H9 (cell line): ENCODE data around the gene MFRP. TPM values are rescaled to one million over a fixed set of nuclear protein-coding genes. Genes with fewer than 3 reads are reported as not detected.
A peak's percentile ranks its signal among the peaks of the same experiment; 100 is the strongest.

Experiments used
- DNase-seq: peaks from one replicate; pipeline ENCODE4 v3.0.0-alpha.2; 2017
- H2AFZ ChIP-seq: one replicate; pipeline ENCODE4 v1.6.1; 2013; ENCODE audit warnings: mild to moderate bottlenecking, low read length, control low read depth, moderate library complexity
- H2AK5ac ChIP-seq: 2 replicates; pipeline ENCODE4 v1.6.1; 2013; ENCODE audit warnings: low read length, control low read depth, mixed read lengths; ENCODE audit not compliant: insufficient read length
- H2BK120ac ChIP-seq: one replicate; pipeline ENCODE4 v1.6.1; 2013; ENCODE audit warnings: low read depth, mild to moderate bottlenecking, low read length, control low read depth, inconsistent platforms; ENCODE audit not compliant: poor library complexity, severe bottlenecking
- H2BK12ac ChIP-seq: 2 replicates; pipeline ENCODE4 v1.6.1; 2013; ENCODE audit warnings: low read length, control low read depth, mixed read lengths, low read depth; ENCODE audit not compliant: insufficient read length
- H2BK15ac ChIP-seq: 2 replicates; pipeline ENCODE4 v1.6.1; 2013; ENCODE audit warnings: low read depth, low read length, control low read depth
- H2BK20ac ChIP-seq: one replicate; pipeline ENCODE4 v1.6.1; 2013; ENCODE audit warnings: low read depth, mild to moderate bottlenecking, low read length, control low read depth, inconsistent platforms; ENCODE audit not compliant: poor library complexity, severe bottlenecking
- H2BK5ac ChIP-seq: 2 replicates; pipeline ENCODE4 v1.6.1; 2013; ENCODE audit warnings: low read length, control low read depth, mixed read lengths; ENCODE audit not compliant: insufficient read length
- H3K14ac ChIP-seq: 2 replicates; pipeline ENCODE4 v1.6.1; 2013; ENCODE audit warnings: low read length, control low read depth; ENCODE audit not compliant: insufficient read depth
- H3K18ac ChIP-seq: 2 replicates; pipeline ENCODE4 v1.6.1; 2013; ENCODE audit warnings: low read depth, mild to moderate bottlenecking, mixed read lengths, low read length, control low read depth; ENCODE audit not compliant: insufficient read length
- H3K23ac ChIP-seq: 2 replicates; pipeline ENCODE4 v1.6.1; 2013; ENCODE audit warnings: low read length, control low read depth, mixed read lengths, low read depth; ENCODE audit not compliant: insufficient read length
- H3K23me2 ChIP-seq: 2 replicates; pipeline ENCODE4 v1.6.1; 2013; ENCODE audit warnings: low read depth, mild to moderate bottlenecking, mixed read lengths, low read length, control low read depth; ENCODE audit not compliant: insufficient read length, poor library complexity, severe bottlenecking
- H3K27ac ChIP-seq: 2 replicates; pipeline ENCODE4 v1.5.1; 2013; ENCODE audit warnings: low read length, control low read depth, mixed read lengths, low read depth; ENCODE audit not compliant: insufficient read length
- H3K27me3 ChIP-seq: 2 replicates; pipeline ENCODE4 v1.6.1; 2013; ENCODE audit warnings: low read length, control low read depth, inconsistent platforms; ENCODE audit not compliant: insufficient read depth
- H3K4ac ChIP-seq: 2 replicates; pipeline ENCODE4 v1.6.1; 2013; ENCODE audit warnings: low read depth, mild to moderate bottlenecking, control low read depth, inconsistent platforms, low read length, moderate library complexity
- H3K4me1 ChIP-seq: 2 replicates; pipeline ENCODE4 v1.6.1; 2013; ENCODE audit warnings: low read length, control low read depth, inconsistent platforms; ENCODE audit not compliant: insufficient read depth
- H3K4me2 ChIP-seq: 2 replicates; pipeline ENCODE4 v1.6.1; 2013; ENCODE audit warnings: low read length, control low read depth, mixed read lengths; ENCODE audit not compliant: insufficient read length, insufficient read depth
- H3K56ac ChIP-seq: 2 replicates; pipeline ENCODE4 v1.6.1; 2013; ENCODE audit warnings: low read depth, mild to moderate bottlenecking, mixed read lengths, low read length, control low read depth; ENCODE audit not compliant: insufficient read length
- H3K79me1 ChIP-seq: 2 replicates; pipeline ENCODE4 v1.6.1; 2013; ENCODE audit warnings: low read depth, mild to moderate bottlenecking, moderate library complexity, low read length, control low read depth, inconsistent platforms; ENCODE audit not compliant: insufficient read depth, poor library complexity, severe bottlenecking
- H3K79me2 ChIP-seq: 2 replicates; pipeline ENCODE4 v1.6.1; 2013; ENCODE audit warnings: low read length, control low read depth, inconsistent platforms; ENCODE audit not compliant: insufficient read depth
- H3K9ac ChIP-seq: 2 replicates; pipeline ENCODE4 v1.6.1; 2013; ENCODE audit warnings: low read length, control low read depth, mixed read lengths; ENCODE audit not compliant: insufficient read length; ENCODE audit errors: extremely low read depth
- H3K9me3 ChIP-seq: one replicate; pipeline ENCODE4 v1.6.1; 2013; ENCODE audit warnings: low read depth, low read length, inconsistent platforms; ENCODE audit not compliant: control insufficient read depth
- H3T11ph ChIP-seq: one replicate; pipeline ENCODE4 v1.6.1; 2013; ENCODE audit warnings: mild to moderate bottlenecking, low read length, control low read depth, inconsistent platforms
- H4K20me1 ChIP-seq: one replicate; pipeline ENCODE4 v1.6.1; 2013; ENCODE audit not compliant: control insufficient read depth, insufficient read length, insufficient read depth
- H4K5ac ChIP-seq: 2 replicates; pipeline ENCODE4 v1.6.1; 2013; ENCODE audit warnings: low read depth, mild to moderate bottlenecking, mixed read lengths, low read length, control low read depth; ENCODE audit not compliant: insufficient read length
- H4K8ac ChIP-seq: replicated peaks from 2 replicates; pipeline ENCODE4 v1.6.1; 2013; ENCODE audit warnings: low read length, control low read depth, mixed read lengths, low read depth; ENCODE audit not compliant: insufficient read length
- H4K91ac ChIP-seq: 2 replicates; pipeline ENCODE4 v1.6.1; 2013; ENCODE audit warnings: low read depth, mild to moderate bottlenecking, moderate library complexity, mixed read lengths, low read length, control low read depth; ENCODE audit not compliant: insufficient read length
- H3K27ac Mint-ChIP-seq, 3 experiments: 2 replicates in 2 of 3; 3 replicates in 1 of 3; pipeline ENCODE4 v1.8.0; 2020 to 2021; ENCODE audit warnings: mixed read lengths in 3 of 3, mild to moderate bottlenecking in 1 of 3, moderate library complexity in 1 of 3
- H3K27me3 Mint-ChIP-seq: 2 replicates; pipeline ENCODE4 v1.8.0; 2021; ENCODE audit warnings: low read depth, mild to moderate bottlenecking, moderate library complexity, mixed read lengths
- H3K36me3 Mint-ChIP-seq, 3 experiments: 2 replicates in 2 of 3; 3 replicates in 1 of 3; pipeline ENCODE4 v1.8.0; 2020 to 2021; ENCODE audit warnings: low read depth in 3 of 3, mixed read lengths in 3 of 3; ENCODE audit not compliant: insufficient read depth in 1 of 3
- H3K4me1 Mint-ChIP-seq, 2 experiments: 2 replicates each; pipeline ENCODE4 v1.8.0; 2020; ENCODE audit warnings: mixed read lengths in 2 of 2
- H3K4me3 Mint-ChIP-seq, 2 experiments: 2 replicates in 1 of 2; 3 replicates in 1 of 2; pipeline ENCODE4 v1.8.0; 2020 to 2021; ENCODE audit warnings: mild to moderate bottlenecking in 2 of 2, mixed read lengths in 2 of 2, moderate library complexity in 1 of 2
- H3K9me3 Mint-ChIP-seq, 2 experiments: 2 replicates in 1 of 2; 3 replicates in 1 of 2; pipeline ENCODE4 v1.8.0; 2020; ENCODE audit warnings: mild to moderate bottlenecking in 2 of 2, mixed read lengths in 2 of 2, moderate library complexity in 1 of 2
- CTCF ChIP-seq: fragments of 200-600 bp; sonication (generic); conservative IDR thresholded peaks from 3 replicates; pipeline ENCODE4 v1.8.0; 2021; ENCODE audit warnings: antibody characterized with exemption, mild to moderate bottlenecking
- WGBS: extraction: QIAGEN DNeasy Blood & Tissue Kit; methylation state at CpG from one replicate; pipeline ENCODE4 v1.1.7; 2013; ENCODE audit warnings: missing lambda C conversion rate, low lambda C conversion rate, mixed read lengths; ENCODE audit not compliant: insufficient read length; ENCODE audit errors: extremely low coverage; 5-methylcytosine and 5-hydroxymethylcytosine counted together
- total RNA-seq: library from RNA; stranded (reverse); gene quantifications from 2 replicates; pipeline ENCODE4 v1.2.1, GENCODE V29; 2021

MFRP gene
- total RNA-seq, 1 experiment from 2014 or later: not detected

- Histone ChIP-seq H3K18ac (no peak overlapping the region), H3K27ac (no peak overlapping the region), H3K4me1 (no peaks in the 10 kb centered on the region), H3K27me3 (no peaks in the 10 kb centered on the region), H2BK15ac (no peak overlapping the region), H3K56ac (no peak overlapping the region), H3K23ac (no peak overlapping the region), H2BK5ac (no peak overlapping the region), H3K79me1 (no peaks in the 10 kb centered on the region), H3T11ph (no peak overlapping the region), H4K8ac (no peak overlapping the region), H3K9ac (no peak overlapping the region), H3K79me2 (no peaks in the 10 kb centered on the region), H2AFZ (no peak overlapping the region), H2BK120ac (no peak overlapping the region), H3K23me2 (no peaks in the 10 kb centered on the region), H2BK20ac (no peak overlapping the region), H2BK12ac (no peak overlapping the region), H3K9me3 (no peaks in the 10 kb centered on the region), H4K5ac (no peak overlapping the region), H3K14ac (no peak overlapping the region), H3K4ac (no peak overlapping the region), H3K4me2 (no peak overlapping the region), H2AK5ac (no peak overlapping the region), H4K20me1 (no peaks in the 10 kb centered on the region), H4K91ac (no peak overlapping the region)
- H3K4me1 Mint-ChIP-seq: no peaks in the 10 kb centered on the region
- H3K27ac Mint-ChIP-seq: no peak overlapping the region
- WGBS: no CpG with 5 or more reads among the region's 3 CpGs
- no peak overlapping the region for H3K4me3 Mint-ChIP-seq
- peaks cover 29 to 63% (median 53%) of the 10 kb centered on the region in 3 experiments; a peak in 6 of 7 replicates for H3K36me3 Mint-ChIP-seq
- H3K9me3 Mint-ChIP-seq: peaks cover 0 to 4% of the 10 kb centered on the region in 2 experiments; a peak in 1 of 5 replicates
- no peak for DNase-seq
- TF ChIP-seq CTCF: 0 out of 3 replicates have a peak, but pooled peaks have one; percentile 17
- no peaks in the 10 kb centered on the region for H3K27me3 Mint-ChIP-seq
Observed at GRCh38 chr11:119295178-119295577, 51.3 kb downstream of the MFRP start.
